ENCODE measurements around the gene KIFC3. TPM values are rescaled to one million over a fixed set of nuclear protein-coding genes. Genes with fewer than 3 reads are reported as not detected.
A peak's percentile ranks its signal among the peaks of the same experiment; 100 is the strongest.

The KIFC3 gene
- total RNA-seq, 1 experiment from 2014 or later: 11.8 TPM

- Histone ChIP-seq H3K9me3 (replicated peaks) (no peaks in the 10 kb centered on the region), H3K36me3 (no peaks in the 10 kb centered on the region), H3K27me3 (no peaks in the 10 kb centered on the region), H3K4me1 (peaks cover 4% of the 10 kb centered on the region), H3K4me3 (no peak overlapping the region), H3K27ac (no peak overlapping the region)
- no peak for DNase-seq
Observed at GRCh38 chr16:57762365-57763040, 39.8 kb downstream of the KIFC3 start.

GRCh38 chr16:57761957-57762356 is 40.3 kb downstream of the KIFC3 start:
- Histone ChIP-seq H3K9me3 (replicated peaks) (no peaks in the 10 kb centered on the region), H3K4me1 (peaks cover 4% of the 10 kb centered on the region), H3K27me3 (no peaks in the 10 kb centered on the region), H3K27ac (no peak overlapping the region), H3K36me3 (no peaks in the 10 kb centered on the region), H3K4me3 (no peak overlapping the region)
- DNase-seq: no peak

GRCh38 chr16:57761301-57761700 is 41.0 kb downstream of the KIFC3 start:
- Histone ChIP-seq H3K27me3 (no peaks in the 10 kb centered on the region), H3K9me3 (replicated peaks) (no peaks in the 10 kb centered on the region), H3K36me3 (no peaks in the 10 kb centered on the region), H3K27ac (no peak overlapping the region), H3K4me1 (peaks cover 4% of the 10 kb centered on the region), H3K4me3 (no peak overlapping the region)
- no peak for DNase-seq

DNA sequence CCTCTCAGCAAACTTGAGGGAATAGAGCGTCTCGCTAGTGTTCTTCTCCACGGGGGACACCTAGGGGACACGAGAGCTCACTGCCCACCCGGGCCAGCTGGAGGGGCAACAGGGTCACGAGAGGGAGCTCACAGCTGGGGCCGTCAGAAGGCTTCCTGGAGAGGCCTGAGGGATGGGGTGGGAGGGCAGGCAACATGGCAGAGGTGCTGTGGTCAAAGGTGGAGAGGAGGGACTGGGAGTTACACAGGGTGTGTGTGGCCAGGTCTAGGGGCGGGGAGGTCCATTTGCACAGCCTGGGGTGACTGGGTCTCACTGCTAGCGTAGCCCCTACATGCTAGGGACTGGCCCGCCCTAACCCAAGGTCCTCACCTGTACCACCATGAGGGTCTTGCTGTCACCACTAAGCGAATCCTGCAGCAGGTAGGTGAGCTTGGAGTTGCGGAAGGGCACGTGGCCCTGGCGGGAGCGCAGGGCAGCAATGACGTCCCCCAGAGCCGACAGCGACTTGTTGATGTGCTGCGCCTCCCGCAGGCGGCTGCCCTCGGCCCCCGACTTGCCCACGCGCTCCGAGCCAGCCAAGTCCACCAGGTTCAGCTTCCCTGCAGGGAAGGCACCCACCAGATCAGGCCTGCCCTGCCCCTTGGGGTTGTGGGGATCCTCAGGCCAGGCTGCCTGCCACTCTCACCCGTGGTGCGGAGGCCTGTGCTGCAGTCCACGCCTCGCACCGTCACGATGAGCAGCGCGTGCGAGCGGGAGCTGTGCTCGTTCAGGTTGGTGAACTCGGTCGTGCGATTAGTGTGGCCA is 41.7 kb downstream of the KIFC3 start:
- no peak overlapping the region for H3K27ac ChIP-seq
- no peak for DNase-seq
- peaks cover 4% of the 10 kb centered on the region for H3K4me1 ChIP-seq
- H3K27me3 ChIP-seq: no peaks in the 10 kb centered on the region
- no peak overlapping the region for H3K4me3 ChIP-seq
- 0 out of 2 replicates have a peak, but pooled peaks cover 2% of the 10 kb centered on the region for H3K36me3 ChIP-seq
- no peaks in the 10 kb centered on the region for H3K9me3 ChIP-seq (replicated peaks)

GRCh38 chr16:57759541-57760356 is 42.5 kb downstream of the KIFC3 start:
- Histone ChIP-seq H3K36me3 (0 out of 2 replicates have a peak, but pooled peaks cover 2% of the 10 kb centered on the region), H3K9me3 (replicated peaks) (no peaks in the 10 kb centered on the region), H3K4me1 (peaks cover 4% of the 10 kb centered on the region), H3K4me3 (no peak overlapping the region), H3K27me3 (no peaks in the 10 kb centered on the region), H3K27ac (no peak overlapping the region)
- DNase-seq: no peak

DNA sequence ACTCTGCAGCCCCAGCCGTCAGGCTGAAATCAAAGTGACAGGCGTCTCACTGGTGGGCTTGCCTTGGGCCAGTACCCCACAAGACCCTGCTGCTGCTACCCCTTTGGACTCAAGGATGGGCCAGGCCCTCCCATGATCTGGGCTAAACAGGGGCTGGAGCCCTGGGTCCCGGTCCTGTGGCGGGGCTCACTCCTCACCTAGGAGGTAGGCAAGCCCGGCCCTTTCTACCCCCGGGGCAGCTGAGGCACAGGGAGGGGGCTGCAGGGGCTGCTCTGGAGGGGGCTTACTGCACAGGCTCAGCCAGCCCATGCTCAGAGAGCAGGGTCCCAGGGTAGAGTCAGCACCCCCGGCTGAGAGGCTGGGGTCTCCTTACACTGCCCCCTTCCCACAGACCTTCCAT is 43.2 kb downstream of the KIFC3 start:
- Histone ChIP-seq H3K9me3 (replicated peaks) (no peaks in the 10 kb centered on the region), H3K27ac (no peak overlapping the region), H3K4me1 (peaks cover 1% of the 10 kb centered on the region), H3K4me3 (no peak overlapping the region), H3K36me3 (0 out of 2 replicates have a peak, but pooled peaks cover 2% of the 10 kb centered on the region), H3K27me3 (no peaks in the 10 kb centered on the region)
- DNase-seq: no peak

- H3K27ac ChIP-seq: no peak overlapping the region
- H3K4me3 ChIP-seq: no peak overlapping the region
- H3K36me3 ChIP-seq: 0 out of 2 replicates have a peak, but pooled peaks cover 2% of the 10 kb centered on the region
- no peaks in the 10 kb centered on the region for H3K9me3 ChIP-seq (replicated peaks)
- no peaks in the 10 kb centered on the region for H3K27me3 ChIP-seq
- no peak for DNase-seq
- H3K4me1 ChIP-seq: peaks cover 5% of the 10 kb centered on the region
Observed at GRCh38 chr16:57758331-57759117, 43.8 kb downstream of the KIFC3 start.

DNA sequence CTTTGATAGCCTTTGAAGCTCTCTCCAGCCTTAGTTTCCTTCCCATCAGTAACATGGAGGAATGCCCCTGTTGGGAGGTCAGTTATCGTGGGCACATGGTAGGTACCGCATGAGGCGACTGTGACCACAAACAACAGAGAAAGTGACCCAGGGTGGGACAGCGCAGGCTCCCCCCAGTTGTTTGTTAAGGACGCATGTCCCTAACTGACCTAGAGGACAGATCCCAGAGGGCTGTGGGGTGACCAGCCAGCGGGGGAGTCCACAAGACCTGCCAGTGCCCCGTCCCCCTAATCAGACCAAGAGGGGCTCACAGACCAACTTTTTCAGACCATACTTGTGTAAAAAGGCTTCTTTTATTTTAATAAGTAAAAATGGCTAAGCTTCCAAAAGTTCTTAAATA is 44.4 kb downstream of the KIFC3 start:
- Histone ChIP-seq H3K36me3 (0 out of 2 replicates have a peak, but pooled peaks cover 2% of the 10 kb centered on the region), H3K27ac (no peak overlapping the region), H3K4me1 (peaks cover 5% of the 10 kb centered on the region), H3K4me3 (no peak overlapping the region), H3K27me3 (no peaks in the 10 kb centered on the region), H3K9me3 (replicated peaks) (no peaks in the 10 kb centered on the region)
- DNase-seq: no peak

GRCh38 chr16:57757326-57757786 is 44.9 kb downstream of the KIFC3 start:
- Histone ChIP-seq H3K27ac (no peak overlapping the region), H3K4me3 (no peak overlapping the region), H3K9me3 (replicated peaks) (no peaks in the 10 kb centered on the region), H3K27me3 (no peaks in the 10 kb centered on the region), H3K36me3 (0 out of 2 replicates have a peak, but pooled peaks cover 2% of the 10 kb centered on the region), H3K4me1 (peaks cover 5% of the 10 kb centered on the region)
- DNase-seq: peak; percentile 80 to 90

GRCh38 chr16:57756424-57757325 is 45.6 kb downstream of the KIFC3 start:
- Histone ChIP-seq H3K27me3 (no peaks in the 10 kb centered on the region), H3K27ac (no peak overlapping the region), H3K4me3 (no peak overlapping the region), H3K9me3 (replicated peaks) (no peaks in the 10 kb centered on the region), H3K36me3 (0 out of 2 replicates have a peak, but pooled peaks cover 2% of the 10 kb centered on the region), H3K4me1 (peaks cover 5% of the 10 kb centered on the region)
- no peak for DNase-seq

GRCh38 chr16:57755726-57756423 is 46.4 kb downstream of the KIFC3 start:
- Histone ChIP-seq H3K36me3 (0 out of 2 replicates have a peak, but pooled peaks cover 2% of the 10 kb centered on the region), H3K9me3 (replicated peaks) (no peaks in the 10 kb centered on the region), H3K27me3 (no peaks in the 10 kb centered on the region), H3K4me1 (peaks cover 5% of the 10 kb centered on the region), H3K4me3 (no peak overlapping the region), H3K27ac (no peak overlapping the region)
- no peak for DNase-seq

- Histone ChIP-seq H3K9me3 (replicated peaks) (no peaks in the 10 kb centered on the region), H3K27me3 (no peaks in the 10 kb centered on the region), H3K4me1 (peaks cover 5% of the 10 kb centered on the region), H3K4me3 (no peak overlapping the region), H3K27ac (no peak overlapping the region), H3K36me3 (0 out of 2 replicates have a peak, but pooled peaks cover 2% of the 10 kb centered on the region)
- DNase-seq: no peak
Observed at GRCh38 chr16:57755061-57755684, 47.1 kb downstream of the KIFC3 start.
